ENCODE data around the gene BDKRB1.

BDKRB1 gene

DNA sequence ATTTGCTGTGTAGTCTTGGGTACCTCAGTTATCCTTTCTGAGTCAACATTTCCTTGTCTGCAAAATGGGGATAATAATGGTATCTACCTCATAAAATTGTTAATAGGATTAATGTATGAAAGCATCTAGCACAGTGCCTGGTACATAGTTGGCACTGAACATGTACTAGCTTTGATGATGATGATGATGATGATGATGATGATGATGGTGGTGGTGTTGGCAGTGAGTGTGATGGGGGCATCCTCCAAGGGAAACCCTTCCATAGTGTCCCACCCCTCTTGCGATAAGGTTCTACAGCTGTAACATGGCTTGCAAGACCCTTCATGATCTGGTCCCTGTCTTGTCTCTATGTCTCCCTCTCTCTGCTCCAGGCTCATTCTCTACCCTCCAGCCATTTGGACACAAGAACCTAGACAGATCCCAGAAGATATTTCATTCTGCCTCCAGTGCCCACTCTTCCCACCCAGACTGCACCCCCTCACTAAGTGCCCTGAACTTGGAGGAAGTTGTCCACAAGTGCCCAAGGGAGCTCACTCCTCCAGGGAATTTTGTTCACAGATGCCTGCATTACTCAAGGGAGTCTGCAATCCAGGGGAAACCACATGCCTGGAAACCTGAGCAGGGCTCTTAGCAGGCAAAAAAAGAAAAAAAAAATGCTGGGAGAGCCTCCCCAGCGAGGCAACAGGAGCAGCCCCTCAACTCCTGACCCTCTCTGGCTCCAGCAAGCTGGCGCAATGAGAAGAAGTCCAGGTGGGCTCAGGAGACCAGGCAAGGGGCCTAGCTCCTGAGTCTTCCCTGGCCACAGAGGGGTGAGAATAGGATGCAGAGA, 10.1 kb upstream of the BDKRB1 start:
- no peaks in the 10 kb centered on the region for H3K36me3 Mint-ChIP-seq
- no peak overlapping the region for H3K4me3 Mint-ChIP-seq
- no peaks in the 10 kb centered on the region for H3K9me3 Mint-ChIP-seq (ENCODE audit: low read depth)
- no peaks in the 10 kb centered on the region for H3K4me1 Mint-ChIP-seq (ENCODE audit: low read depth)
- H3K27me3 Mint-ChIP-seq, result peaks cover 20% of the 10 kb centered on the region
- H3K27ac Mint-ChIP-seq, result no peak overlapping the region

DNA sequence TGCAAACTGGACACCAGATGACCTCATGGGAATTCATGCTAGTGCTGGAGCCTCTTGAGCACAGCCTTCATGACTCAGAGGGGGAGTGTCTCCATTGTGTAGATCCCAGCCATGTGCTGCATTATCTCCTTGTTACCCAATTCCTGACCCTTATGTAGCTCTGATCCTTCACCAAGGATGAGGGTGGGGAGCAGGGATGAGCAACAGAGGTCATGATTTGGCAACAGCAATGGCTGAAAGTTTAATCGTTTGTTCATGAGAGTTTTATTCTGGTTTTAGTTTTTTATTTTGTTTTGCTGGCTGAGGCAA, 9.5 kb upstream of the BDKRB1 start:
- H3K9me3 Mint-ChIP-seq (ENCODE audit: low read depth), result no peaks in the 10 kb centered on the region
- H3K27me3 Mint-ChIP-seq, result peaks cover 20% of the 10 kb centered on the region
- H3K36me3 Mint-ChIP-seq, result no peaks in the 10 kb centered on the region
- H3K27ac Mint-ChIP-seq, result no peak overlapping the region
- no peak overlapping the region for H3K4me3 Mint-ChIP-seq
- no peaks in the 10 kb centered on the region for H3K4me1 Mint-ChIP-seq (ENCODE audit: low read depth)

DNA sequence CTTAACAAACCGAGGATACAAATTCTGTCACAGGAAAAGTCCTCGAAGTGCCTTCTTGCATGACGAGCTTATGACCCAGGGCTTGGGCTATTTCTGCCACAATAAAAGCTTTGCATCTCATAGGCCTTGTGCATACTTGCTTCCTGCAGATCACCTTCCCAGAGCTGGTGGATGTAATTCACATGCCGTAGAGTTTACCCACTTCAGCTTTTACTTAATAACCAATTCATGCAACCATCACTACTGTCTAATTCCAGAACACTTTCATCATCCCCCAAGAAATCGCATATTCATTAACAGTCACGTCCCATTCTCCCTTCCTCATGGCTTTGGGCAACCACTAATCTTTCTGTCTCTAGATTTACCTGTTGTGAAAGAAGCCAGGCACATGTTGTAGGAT, 9.0 kb upstream of the BDKRB1 start:
- peaks cover 23% of the 10 kb centered on the region for H3K27me3 Mint-ChIP-seq
- no peaks in the 10 kb centered on the region for H3K4me1 Mint-ChIP-seq (ENCODE audit: low read depth)
- no peaks in the 10 kb centered on the region for H3K9me3 Mint-ChIP-seq (ENCODE audit: low read depth)
- no peak overlapping the region for H3K4me3 Mint-ChIP-seq
- H3K36me3 Mint-ChIP-seq, result no peaks in the 10 kb centered on the region
- no peak overlapping the region for H3K27ac Mint-ChIP-seq

- Mint-ChIP-seq H3K36me3 (no peaks in the 10 kb centered on the region), H3K4me3 (no peak overlapping the region), H3K27ac (no peak overlapping the region), H3K4me1 (ENCODE audit: low read depth) (no peaks in the 10 kb centered on the region), H3K27me3 (peaks cover 24% of the 10 kb centered on the region), H3K9me3 (ENCODE audit: low read depth) (no peaks in the 10 kb centered on the region)
Observed at GRCh38 chr14:96249029-96249428, 7.0 kb upstream of the BDKRB1 start.

DNA sequence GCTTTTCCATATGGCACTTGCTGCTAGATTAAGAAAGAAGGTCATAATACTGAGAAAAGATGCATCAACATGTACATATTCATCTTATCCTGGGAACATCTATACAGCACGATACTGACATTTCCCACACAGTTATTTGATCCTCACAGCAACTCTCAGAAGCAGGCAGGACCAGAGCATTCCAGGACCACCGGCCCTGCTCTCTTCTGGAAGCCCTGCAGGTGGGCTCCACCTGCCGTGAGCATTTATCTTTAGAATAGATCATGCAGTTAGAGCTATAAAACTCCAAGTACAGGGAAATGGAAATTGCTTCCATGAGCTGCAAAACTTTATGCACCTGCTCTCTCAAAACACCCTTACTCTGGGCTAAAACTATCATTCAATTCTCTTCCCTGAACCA, 5.5 kb upstream of the BDKRB1 start:
- Mint-ChIP-seq H3K4me1 (ENCODE audit: low read depth) (no peaks in the 10 kb centered on the region), H3K4me3 (no peak overlapping the region), H3K36me3 (no peaks in the 10 kb centered on the region), H3K9me3 (ENCODE audit: low read depth) (no peaks in the 10 kb centered on the region), H3K27me3 (peaks cover 24% of the 10 kb centered on the region), H3K27ac (no peak overlapping the region)

- no peaks in the 10 kb centered on the region for H3K9me3 Mint-ChIP-seq (ENCODE audit: low read depth)
- H3K27me3 Mint-ChIP-seq, result peaks cover 20% of the 10 kb centered on the region
- H3K4me3 Mint-ChIP-seq, result no peak overlapping the region
- H3K27ac Mint-ChIP-seq, result no peak overlapping the region
- no peaks in the 10 kb centered on the region for H3K36me3 Mint-ChIP-seq
- no peaks in the 10 kb centered on the region for H3K4me1 Mint-ChIP-seq (ENCODE audit: low read depth)
Observed at GRCh38 chr14:96251656-96252155, 4.3 kb upstream of the BDKRB1 start.

GRCh38 chr14:96252323-96252998, 3.5 kb upstream of the BDKRB1 start:
- no peaks in the 10 kb centered on the region for H3K36me3 Mint-ChIP-seq
- no peak overlapping the region for H3K27ac Mint-ChIP-seq
- no peak overlapping the region for H3K4me3 Mint-ChIP-seq
- H3K27me3 Mint-ChIP-seq, result peaks cover 16% of the 10 kb centered on the region
- no peaks in the 10 kb centered on the region for H3K9me3 Mint-ChIP-seq (ENCODE audit: low read depth)
- no peaks in the 10 kb centered on the region for H3K4me1 Mint-ChIP-seq (ENCODE audit: low read depth)

GRCh38 chr14:96252999-96253539, 2.9 kb upstream of the BDKRB1 start:
- H3K27ac Mint-ChIP-seq, result no peak overlapping the region
- no peaks in the 10 kb centered on the region for H3K9me3 Mint-ChIP-seq (ENCODE audit: low read depth)
- H3K4me1 Mint-ChIP-seq (ENCODE audit: low read depth), result no peaks in the 10 kb centered on the region
- H3K4me3 Mint-ChIP-seq, result no peak overlapping the region
- no peaks in the 10 kb centered on the region for H3K36me3 Mint-ChIP-seq
- H3K27me3 Mint-ChIP-seq, result peaks cover 14% of the 10 kb centered on the region

- no peaks in the 10 kb centered on the region for H3K4me1 Mint-ChIP-seq (ENCODE audit: low read depth)
- no peaks in the 10 kb centered on the region for H3K36me3 Mint-ChIP-seq
- H3K27ac Mint-ChIP-seq, result no peak overlapping the region
- peaks cover 11% of the 10 kb centered on the region for H3K27me3 Mint-ChIP-seq
- no peaks in the 10 kb centered on the region for H3K9me3 Mint-ChIP-seq (ENCODE audit: low read depth)
- no peak overlapping the region for H3K4me3 Mint-ChIP-seq
Observed at GRCh38 chr14:96254687-96255086, 1.3 kb upstream of the BDKRB1 start.

DNA sequence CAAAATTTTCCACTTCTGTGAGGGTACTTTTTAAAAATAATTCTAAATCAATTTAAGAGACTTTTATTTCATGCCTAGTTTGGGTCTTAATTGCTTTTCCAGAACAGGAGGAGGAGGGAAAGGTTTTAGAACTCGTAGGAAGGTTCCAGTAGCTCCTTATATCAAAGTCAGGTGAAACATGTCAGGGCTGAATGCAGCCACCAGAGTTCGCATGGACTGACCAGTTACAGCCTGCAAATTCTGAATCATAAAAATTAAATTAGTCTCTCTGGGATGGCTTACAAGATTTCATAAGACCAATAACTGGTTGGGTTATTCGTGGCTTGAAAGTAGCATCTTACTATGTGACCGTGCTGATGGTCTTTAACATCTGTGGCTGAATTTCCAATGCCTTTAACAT, 397 bp downstream of the BDKRB1 start:
- H3K4me1 Mint-ChIP-seq (ENCODE audit: low read depth), result no peaks in the 10 kb centered on the region
- no peak overlapping the region for H3K27ac Mint-ChIP-seq
- H3K4me3 Mint-ChIP-seq, result no peak overlapping the region
- H3K9me3 Mint-ChIP-seq (ENCODE audit: low read depth), result no peaks in the 10 kb centered on the region
- peaks cover 7% of the 10 kb centered on the region for H3K27me3 Mint-ChIP-seq
- H3K36me3 Mint-ChIP-seq, result no peaks in the 10 kb centered on the region

- no peaks in the 10 kb centered on the region for H3K9me3 Mint-ChIP-seq (ENCODE audit: low read depth)
- H3K36me3 Mint-ChIP-seq, result no peaks in the 10 kb centered on the region
- no peak overlapping the region for H3K4me3 Mint-ChIP-seq
- peaks cover 4% of the 10 kb centered on the region for H3K27me3 Mint-ChIP-seq
- no peak overlapping the region for H3K27ac Mint-ChIP-seq
- H3K4me1 Mint-ChIP-seq (ENCODE audit: low read depth), result no peaks in the 10 kb centered on the region
Observed at GRCh38 chr14:96257056-96257455, 1.0 kb downstream of the BDKRB1 start.

DNA sequence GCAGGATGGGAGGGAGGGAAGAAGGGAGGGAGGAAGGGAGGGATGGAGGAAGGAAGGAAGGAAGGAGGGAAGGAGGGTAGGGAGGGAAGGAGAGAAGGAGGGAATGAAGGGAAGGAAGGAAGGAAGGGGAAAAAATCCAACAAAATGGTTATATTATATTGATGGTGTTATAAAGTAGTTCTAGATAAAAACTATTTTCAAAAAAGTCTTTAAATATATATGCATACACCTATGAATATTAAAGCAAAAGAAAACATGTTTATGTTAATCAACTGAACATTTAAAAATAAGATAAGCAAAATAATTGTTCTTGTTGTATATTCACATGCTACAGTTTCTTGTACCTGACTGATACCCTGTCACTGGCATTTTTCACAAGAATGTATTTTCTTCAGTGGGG, 1.9 kb downstream of the BDKRB1 start:
- Mint-ChIP-seq H3K4me3 (no peak overlapping the region), H3K27ac (no peak overlapping the region), H3K27me3 (peaks cover 4% of the 10 kb centered on the region), H3K9me3 (ENCODE audit: low read depth) (no peaks in the 10 kb centered on the region), H3K36me3 (no peaks in the 10 kb centered on the region), H3K4me1 (ENCODE audit: low read depth) (no peaks in the 10 kb centered on the region)

GRCh38 chr14:96260341-96260821, 4.4 kb downstream of the BDKRB1 start:
- H3K9me3 Mint-ChIP-seq (ENCODE audit: low read depth), result no peaks in the 10 kb centered on the region
- H3K27me3 Mint-ChIP-seq, result no peaks in the 10 kb centered on the region
- H3K4me1 Mint-ChIP-seq (ENCODE audit: low read depth), result no peaks in the 10 kb centered on the region
- H3K4me3 Mint-ChIP-seq, result no peak overlapping the region
- no peaks in the 10 kb centered on the region for H3K36me3 Mint-ChIP-seq
- H3K27ac Mint-ChIP-seq, result no peak overlapping the region

GRCh38 chr14:96261053-96261452, 5.0 kb downstream of the BDKRB1 start:
- no peaks in the 10 kb centered on the region for H3K36me3 Mint-ChIP-seq
- no peak overlapping the region for H3K4me3 Mint-ChIP-seq
- no peaks in the 10 kb centered on the region for H3K4me1 Mint-ChIP-seq (ENCODE audit: low read depth)
- H3K27ac Mint-ChIP-seq, result no peak overlapping the region
- H3K9me3 Mint-ChIP-seq (ENCODE audit: low read depth), result no peaks in the 10 kb centered on the region
- H3K27me3 Mint-ChIP-seq, result no peaks in the 10 kb centered on the region

GRCh38 chr14:96261772-96262655, 6.0 kb downstream of the BDKRB1 start:
- H3K9me3 Mint-ChIP-seq (ENCODE audit: low read depth), result no peaks in the 10 kb centered on the region

More at GRCh38 chr14:96261772-96262655, 6.0 kb downstream of the BDKRB1 start:
- no peak overlapping the region for H3K27ac Mint-ChIP-seq
- H3K36me3 Mint-ChIP-seq, result no peaks in the 10 kb centered on the region
- no peak overlapping the region for H3K4me3 Mint-ChIP-seq
- H3K27me3 Mint-ChIP-seq, result peaks cover 3% of the 10 kb centered on the region
- H3K4me1 Mint-ChIP-seq (ENCODE audit: low read depth), result no peaks in the 10 kb centered on the region

Measured in activated naive CD8-positive, alpha-beta T cell (primary cell).